HG03439 (cell line): ENCODE measurements around the gene ITIH2.
"Not testable (repeated sequence)": the region's sequence is repeated elsewhere in the genome, so short reads cannot be mapped to it uniquely, and the experiment has no call there.

Experiments
- ATAC-seq: cut with Tn5 transposase; IDR thresholded peaks from one replicate; pipeline ENCODE4 v1.9.1; 2021; ENCODE audit warnings: mild to moderate bottlenecking, moderate library complexity; ENCODE audit not compliant: unreplicated experiment

ITIH2 gene, protein sequence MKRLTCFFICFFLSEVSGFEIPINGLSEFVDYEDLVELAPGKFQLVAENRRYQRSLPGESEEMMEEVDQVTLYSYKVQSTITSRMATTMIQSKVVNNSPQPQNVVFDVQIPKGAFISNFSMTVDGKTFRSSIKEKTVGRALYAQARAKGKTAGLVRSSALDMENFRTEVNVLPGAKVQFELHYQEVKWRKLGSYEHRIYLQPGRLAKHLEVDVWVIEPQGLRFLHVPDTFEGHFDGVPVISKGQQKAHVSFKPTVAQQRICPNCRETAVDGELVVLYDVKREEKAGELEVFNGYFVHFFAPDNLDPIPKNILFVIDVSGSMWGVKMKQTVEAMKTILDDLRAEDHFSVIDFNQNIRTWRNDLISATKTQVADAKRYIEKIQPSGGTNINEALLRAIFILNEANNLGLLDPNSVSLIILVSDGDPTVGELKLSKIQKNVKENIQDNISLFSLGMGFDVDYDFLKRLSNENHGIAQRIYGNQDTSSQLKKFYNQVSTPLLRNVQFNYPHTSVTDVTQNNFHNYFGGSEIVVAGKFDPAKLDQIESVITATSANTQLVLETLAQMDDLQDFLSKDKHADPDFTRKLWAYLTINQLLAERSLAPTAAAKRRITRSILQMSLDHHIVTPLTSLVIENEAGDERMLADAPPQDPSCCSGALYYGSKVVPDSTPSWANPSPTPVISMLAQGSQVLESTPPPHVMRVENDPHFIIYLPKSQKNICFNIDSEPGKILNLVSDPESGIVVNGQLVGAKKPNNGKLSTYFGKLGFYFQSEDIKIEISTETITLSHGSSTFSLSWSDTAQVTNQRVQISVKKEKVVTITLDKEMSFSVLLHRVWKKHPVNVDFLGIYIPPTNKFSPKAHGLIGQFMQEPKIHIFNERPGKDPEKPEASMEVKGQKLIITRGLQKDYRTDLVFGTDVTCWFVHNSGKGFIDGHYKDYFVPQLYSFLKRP

GRCh38 chr10:7703140-7703539 lies at the start of gene ITIH2:
Gene ITIH2, plus strand, starts transcription at chr10:7703316. Its CDS starts 119 bp downstream, at chr10:7703435.
- no peak for ATAC-seq

GRCh38 chr10:7657079-7657478 lies 46.0 kb upstream of the ITIH2 start:
- ATAC-seq, result not testable (repeated sequence)

- no peak for ATAC-seq
These were observed 45.6 kb upstream of the ITIH2 start for GRCh38 chr10:7657552-7657951.

GRCh38 chr10:7659560-7659959 lies 43.6 kb upstream of the ITIH2 start:
- no peak for ATAC-seq

DNA sequence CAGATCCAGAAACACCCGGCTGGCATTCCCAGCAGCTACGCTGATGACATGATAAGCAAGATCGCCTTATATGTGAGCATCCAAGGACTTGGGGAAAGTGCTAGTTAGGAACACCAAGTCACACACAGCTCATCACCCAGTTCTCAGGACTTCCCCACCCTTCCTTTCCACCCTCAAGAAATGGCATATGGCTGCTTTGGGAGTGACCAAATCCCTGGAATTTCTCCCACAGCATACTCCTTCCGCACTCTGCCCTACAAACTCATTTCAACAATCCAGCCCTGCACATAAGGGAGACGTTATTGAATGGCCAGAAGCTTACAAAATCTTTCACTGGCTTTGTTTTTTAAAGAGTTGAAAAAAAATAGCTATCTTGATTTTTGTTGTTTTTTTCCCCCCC lies 40.6 kb upstream of the ITIH2 start:
- no peak for ATAC-seq

GRCh38 chr10:7664707-7665106 lies 38.4 kb upstream of the ITIH2 start:
- no peak for ATAC-seq

- no peak for ATAC-seq
These were observed 37.3 kb upstream of the ITIH2 start for GRCh38 chr10:7665767-7666166.

- ATAC-seq, result no peak
These were observed 36.7 kb upstream of the ITIH2 start, which contains the start of gene ITIH5 for GRCh38 chr10:7666253-7667023. Gene ITIH5, minus strand, starts transcription at chr10:7666966. Its CDS starts 74 bp downstream, at chr10:7666892.

DNA sequence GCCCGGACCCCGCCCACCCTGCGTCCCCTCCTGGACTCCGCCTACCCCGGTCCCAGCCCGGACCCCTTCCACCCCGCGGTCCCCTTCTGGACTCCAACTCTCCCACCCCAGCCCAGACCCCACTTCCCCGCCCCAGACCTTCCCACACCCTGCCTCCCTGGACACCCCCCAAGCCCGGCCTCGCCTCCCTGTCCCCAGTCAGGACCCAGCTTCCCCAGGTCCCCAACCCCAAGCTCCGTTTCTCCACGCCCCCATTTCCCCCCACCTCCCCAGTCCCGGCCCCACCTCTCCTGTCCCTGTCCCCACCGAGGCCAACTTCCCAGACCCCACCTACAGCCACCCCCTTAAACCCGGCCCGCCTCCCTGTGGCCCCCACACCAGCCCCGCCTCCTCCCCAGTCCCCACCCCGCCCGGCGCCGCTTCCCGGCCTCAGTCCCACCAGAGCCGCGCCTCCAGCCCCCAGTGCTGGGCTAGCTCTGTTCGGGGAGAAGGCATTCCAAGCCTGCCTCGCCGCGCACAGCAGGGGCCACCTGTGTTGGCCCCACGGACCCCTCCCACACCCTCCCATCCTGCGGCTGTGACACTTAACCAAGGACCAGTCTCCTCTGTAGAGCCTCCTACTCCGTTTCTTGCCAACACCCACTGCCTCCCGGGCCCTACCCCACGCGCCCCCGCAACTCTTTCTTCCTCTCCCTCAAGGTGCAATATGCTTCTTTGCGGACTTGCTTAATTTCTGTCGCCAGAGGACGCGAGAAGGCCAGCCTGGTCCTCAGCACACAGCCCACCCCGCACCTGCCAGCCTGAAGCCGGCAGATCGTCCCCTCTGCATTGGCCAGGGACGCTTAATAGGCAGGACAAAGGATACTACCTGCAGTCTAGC lies 35.6 kb upstream of the ITIH2 start:
- no peak for ATAC-seq

- ATAC-seq, result no peak
These were observed 33.0 kb upstream of the ITIH2 start for GRCh38 chr10:7670157-7670556.

GRCh38 chr10:7672341-7673134 lies 30.6 kb upstream of the ITIH2 start:
- ATAC-seq, result no peak

DNA sequence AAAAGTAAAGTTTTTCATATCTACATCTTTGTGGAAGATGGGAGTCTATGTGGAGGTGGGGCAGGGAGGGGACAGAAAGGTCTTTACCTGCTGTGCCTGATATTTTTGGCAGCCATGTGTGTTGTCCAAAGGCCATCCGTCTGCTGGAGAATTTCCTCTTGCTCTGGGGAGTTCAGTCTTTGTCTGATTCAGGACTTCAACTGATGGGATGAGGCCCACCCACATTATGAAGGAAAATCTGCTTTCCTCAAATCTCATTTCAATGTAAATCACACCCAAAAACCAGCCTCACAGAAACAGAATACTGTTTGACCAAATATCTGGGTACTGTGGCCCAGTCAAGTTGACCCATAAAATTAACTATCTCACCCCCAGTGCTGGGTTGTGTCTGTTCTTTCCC lies 23.9 kb upstream of the ITIH2 start:
- ATAC-seq, result no peak

DNA sequence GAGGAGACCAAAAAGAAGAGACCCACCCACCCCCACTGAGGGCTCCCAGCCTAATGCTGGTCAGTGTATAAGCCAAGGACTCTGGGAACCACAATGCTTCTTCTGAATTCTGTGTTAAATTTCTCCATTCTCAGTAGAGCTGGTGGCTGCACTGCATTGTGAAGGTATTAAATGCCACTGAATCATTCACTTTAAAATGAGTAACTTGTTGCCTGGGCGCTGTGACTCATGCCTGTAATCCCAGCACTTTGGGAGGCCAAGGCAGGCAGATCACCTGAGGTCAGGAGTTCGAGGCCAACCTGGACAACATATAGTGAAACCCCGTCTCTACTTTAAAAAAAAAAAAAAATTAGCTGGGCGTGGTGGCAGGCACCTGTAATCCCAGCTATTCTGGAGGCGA lies 23.0 kb upstream of the ITIH2 start:
- ATAC-seq, result not testable (repeated sequence)

DNA sequence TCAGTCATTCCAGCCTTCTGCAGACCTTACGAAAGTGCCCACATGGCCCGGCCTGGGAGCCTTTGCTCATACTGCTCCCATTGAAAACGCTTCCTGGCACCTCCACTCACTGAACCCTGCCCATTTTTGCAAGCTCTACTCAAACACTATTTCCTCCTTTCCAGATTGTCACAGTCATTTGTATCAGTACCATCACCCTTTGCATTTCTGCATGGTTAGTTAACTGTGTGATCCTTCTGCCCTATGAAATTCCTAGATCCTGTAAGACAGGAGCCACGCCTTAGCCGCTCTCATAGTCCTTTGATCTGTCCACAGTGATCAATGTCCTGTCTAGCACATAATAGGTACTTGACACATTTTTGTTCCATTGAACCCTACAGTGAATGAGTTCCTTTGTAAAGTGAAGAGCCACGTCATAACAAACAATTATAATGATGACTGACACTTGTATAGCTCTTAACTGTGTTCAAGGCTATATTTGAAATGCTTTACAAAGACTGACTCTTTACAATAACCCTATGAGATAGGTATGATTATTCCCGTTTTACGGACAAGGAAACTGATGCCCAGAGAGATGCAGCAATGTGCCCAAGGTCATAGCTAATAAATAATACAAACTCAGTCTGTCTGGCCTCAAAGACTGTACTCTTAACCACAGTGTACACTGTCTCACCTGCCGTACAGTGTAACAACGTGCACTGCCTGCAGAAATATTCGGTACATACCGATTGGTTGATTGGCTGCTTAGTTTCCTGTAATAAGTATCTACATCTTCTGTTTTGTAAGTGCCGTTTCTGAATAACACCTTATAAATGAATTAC lies 16.6 kb upstream of the ITIH2 start:
- no peak for ATAC-seq

DNA sequence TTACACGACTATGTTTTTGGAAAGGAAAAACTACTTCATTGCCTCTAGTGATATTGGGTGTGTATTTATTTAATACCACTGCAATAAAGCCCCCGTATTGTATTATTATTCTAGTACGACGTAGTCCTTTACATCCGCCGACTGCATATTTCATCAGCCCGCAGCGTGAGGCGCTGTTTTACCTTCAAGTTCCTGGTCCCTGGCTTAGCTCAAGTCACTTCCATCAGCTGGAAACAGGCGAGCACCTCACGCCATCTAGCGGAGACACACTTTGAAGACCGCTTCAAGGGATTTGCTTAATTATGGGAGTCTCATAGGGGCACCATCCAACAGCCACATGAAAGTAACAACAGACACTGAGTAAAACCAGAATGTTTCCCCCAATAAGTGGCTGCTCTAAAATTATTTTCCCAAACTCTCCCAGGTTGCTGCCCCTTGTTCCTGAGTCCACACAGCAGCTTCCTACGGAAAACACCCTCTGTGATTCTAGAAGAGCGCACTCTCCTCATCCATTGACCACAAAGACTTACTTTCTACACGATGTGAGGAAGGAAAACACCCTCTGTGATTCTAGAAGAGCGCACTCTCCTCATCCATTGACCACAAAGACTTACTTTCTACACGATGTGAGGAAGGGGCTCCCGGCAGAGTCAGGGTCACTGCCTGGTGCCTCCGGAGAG lies 15.7 kb upstream of the ITIH2 start:
- peak; percentile 95 for ATAC-seq

DNA sequence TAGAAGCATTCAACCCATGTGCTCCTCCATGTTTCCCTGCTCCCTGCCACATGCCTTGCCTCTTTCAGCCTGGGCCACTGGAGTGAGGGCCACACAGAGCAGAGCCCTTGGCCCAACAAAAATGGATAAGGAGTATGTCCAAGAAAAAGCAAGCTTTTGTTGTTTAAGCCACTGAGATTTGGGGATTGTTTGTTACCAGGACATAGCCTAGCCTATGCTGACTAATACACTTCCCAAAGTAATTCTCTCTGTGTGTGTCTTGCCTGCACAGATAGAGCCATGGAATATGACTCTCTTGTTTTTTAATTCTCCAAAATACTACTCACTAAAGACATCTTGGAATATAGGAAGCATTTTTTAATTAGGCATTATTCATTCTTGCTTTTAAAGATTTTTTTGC lies 13.5 kb upstream of the ITIH2 start:
- no peak for ATAC-seq

DNA sequence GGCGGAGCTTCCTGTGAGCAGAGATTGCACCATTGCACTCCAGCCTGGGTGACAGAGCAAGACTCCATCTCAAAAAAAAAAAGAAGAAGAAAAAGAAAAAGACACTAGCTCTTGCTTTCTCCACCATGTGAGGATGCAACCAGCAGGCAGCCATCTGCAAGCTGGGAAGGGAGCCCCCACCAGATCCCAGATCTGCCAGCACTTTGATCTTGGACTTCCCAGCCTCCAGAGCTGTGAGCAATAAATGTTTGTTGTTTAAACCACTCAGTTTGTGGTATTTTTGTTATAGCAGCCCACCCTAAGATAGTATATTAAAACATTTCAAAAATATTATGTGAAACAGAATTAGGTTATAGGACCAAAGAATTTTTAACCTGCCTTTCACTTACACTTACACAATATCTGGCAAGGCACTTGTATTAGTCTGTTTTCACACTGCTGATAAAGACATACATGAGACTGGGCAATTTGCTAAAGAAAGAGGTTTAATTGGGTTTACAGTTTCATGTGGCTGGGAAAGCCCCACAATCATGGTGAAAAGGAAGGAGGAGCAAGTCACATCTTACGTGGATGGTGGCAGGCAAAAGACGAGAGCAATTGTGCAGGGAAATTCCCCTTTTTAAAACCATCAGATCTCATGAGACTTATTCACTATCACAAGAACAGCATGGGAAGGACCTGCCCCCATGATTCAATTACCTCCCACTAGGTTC lies 12.1 kb upstream of the ITIH2 start:
- not testable (repeated sequence) for ATAC-seq
